HTR-8/SVneo (cell line): ENCODE data around the gene CRYGN.

Experiments
- DNase-seq: peaks from one replicate; pipeline ENCODE4 v3.0.0; 2011; ENCODE audit warnings: low spot score, mixed read lengths; ENCODE audit not compliant: insufficient read length
- FAIRE-seq: peaks from 2 replicates; lab custom pipeline; 2011; peaks lifted over from hg19 to GRCh38; lab: Jason Lieb, UNC

CRYGN gene

GRCh38 chr7:151384776-151385625, 54.9 kb downstream of the CRYGN start:
- FAIRE-seq (no peak), DNase-seq (no peak)

DNA sequence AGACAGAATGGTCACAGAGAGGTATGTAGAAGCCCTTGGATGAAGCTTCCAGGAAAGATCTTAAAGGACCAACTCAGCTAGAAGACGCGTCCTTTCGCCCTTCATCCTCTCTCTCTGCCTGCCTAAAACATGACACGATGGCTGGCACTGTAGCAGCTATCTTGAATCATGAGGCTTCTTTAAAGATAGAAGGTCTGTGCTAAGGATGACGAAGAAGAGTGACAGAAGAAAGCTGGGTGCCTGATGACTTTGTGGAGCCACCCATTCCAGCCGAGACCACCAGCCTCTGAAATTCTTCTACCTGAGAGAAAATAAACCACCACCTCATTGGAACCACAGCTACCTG, 55.6 kb downstream of the CRYGN start:
- DNase-seq (no peak), FAIRE-seq (no peak)

- FAIRE-seq (no peak), DNase-seq (no peak)
Observed at GRCh38 chr7:151383638-151384351, 56.1 kb downstream of the CRYGN start.

DNA sequence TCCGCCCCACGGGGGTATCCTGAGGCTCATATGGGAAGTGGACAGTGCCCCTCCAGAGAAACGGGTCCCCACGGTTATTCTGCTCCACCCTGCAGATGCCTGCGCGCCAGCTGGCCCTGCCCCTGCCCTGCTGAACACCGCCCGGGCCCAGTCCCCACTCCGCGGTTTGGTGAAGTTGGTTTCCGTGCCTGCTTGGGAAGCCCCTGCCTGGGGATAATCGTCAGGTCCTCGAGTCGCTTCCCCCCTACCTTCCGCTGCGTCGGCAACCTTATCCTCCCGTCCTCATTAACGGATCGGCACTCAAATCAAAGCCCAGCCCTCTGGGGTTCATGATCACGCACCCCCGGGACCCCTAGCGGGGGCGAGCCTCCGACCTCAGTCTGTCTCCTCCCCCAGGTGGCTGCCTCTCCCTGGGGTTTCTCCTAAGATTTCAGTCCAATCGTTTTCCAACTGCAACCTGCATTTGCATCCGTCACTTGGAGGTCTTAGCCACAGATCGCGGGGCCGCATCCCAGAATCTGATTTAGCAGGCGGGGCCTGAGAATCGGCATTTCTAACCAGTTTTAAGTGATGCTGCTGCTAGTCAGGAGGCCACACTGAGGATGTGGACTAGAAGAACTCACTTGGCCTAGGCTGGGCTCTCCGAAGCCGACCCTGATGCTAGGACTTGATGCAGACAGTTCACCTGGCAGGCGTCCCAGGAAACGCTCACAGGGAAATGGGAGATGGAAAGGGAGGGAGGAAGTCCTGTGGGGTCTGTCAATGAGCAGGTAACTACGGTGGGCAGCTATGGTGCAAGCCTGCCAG, 57.7 kb downstream of the CRYGN start:
- no peak for DNase-seq
- no peak for FAIRE-seq

- DNase-seq (no peak), FAIRE-seq (no peak)
Observed at GRCh38 chr7:151381348-151382078, 58.4 kb downstream of the CRYGN start.

DNA sequence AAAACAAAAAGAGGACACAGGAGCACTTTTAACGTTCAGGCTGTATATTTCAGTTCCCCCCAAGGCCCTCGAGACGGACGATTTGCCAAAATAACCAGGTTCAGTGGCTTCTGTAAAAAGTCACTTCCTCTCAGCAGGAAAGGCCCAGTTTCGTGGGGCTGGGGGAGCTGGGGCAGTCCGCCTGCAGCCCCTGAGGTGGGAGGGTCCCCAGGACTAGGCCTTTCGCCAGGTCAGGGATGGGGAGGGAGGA, 58.9 kb downstream of the CRYGN start:
- DNase-seq = no peak
- FAIRE-seq = no peak

DNA sequence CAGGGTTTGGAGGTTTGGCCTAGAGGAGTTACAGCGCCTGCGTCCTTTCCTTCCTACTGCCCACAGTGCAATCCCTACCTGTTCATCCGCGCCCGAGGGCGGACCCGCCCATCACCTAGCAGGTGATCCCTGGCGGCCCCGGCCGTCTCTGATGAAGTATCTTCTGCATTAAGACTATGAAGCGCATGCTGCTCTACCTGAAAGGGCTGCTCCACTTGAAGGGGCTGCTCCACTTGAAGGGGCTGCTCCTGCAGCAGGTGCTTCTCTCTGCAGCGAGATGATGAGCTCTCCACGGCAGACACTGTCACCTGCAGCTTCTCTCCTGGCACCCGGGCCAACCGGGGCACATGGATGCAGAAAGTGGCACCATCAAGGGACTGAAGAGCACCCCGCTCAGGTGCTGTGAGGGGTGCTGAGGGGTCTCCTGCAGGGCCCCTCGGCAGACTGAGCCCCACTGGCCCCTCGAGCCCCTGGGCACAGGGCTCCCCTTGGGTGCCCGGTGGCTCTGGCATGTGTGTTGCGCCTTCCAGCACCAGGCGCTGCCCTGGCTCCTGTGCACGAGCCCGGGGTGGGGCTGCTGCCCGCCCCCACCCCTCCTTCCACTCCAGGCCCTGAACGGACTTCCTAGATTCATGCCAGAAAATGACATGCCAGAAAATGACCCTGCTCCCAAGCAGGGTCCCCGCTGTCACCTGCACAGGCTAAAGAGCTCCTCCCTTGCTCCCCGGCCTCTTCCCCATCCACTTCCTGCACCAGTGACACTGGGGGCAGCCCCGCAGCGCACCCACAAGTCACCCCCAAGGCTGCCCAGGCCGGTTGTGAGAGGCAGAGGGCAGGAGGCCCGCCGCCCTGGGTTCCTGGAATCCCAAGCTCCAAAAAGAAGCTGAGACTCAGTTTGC, 59.5 kb downstream of the CRYGN start:
- DNase-seq (no peak), FAIRE-seq (no peak)

DNA sequence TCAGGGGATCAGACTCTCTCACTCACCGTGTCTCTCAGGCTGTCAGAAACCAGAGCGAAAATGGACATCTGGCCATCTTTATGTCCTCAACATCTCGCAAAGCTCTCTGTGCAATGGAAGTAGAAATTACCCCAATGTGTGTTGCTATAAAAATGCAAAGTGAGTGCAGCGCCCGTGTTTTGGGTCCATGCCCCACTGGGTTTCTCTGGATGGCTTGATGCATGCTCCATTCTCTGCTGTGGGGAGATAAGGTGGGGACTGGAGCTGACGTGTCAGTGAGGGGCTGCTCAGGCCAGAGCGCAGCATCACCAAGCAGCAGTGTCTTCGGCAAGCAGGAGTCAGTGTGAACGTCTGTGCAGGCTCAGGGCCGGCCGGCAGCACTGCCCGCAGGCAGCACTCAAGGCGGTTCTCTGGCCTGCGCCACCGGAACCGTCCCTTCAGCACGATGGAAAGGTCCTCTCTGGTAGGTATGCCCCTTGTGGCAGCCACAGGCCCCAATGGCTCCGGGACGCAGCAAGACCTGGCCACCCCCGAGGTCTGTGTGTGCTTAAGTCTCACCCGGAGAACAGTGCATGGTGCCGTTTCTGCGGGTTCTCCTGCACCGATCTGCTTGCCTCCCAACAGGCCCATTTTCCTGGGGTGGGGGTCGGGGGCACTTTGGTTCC, 60.3 kb downstream of the CRYGN start:
- FAIRE-seq = no peak
- no peak for DNase-seq

GRCh38 chr7:151379193-151379520, 60.8 kb downstream of the CRYGN start:
- FAIRE-seq (no peak), DNase-seq (no peak)
